H1 (cell line): ENCODE results near the gene WNT7A. TPM values are rescaled to one million over a fixed set of nuclear protein-coding genes. Genes with fewer than 3 reads are reported as not detected.

Experiments
- CTCF ChIA-PET: fragments of 300-600 bp; sonication (Branson Sonifier 250); formaldehyde crosslinking; loops from one replicate; lab custom pipeline; 2021; ENCODE audit not compliant: partially characterized antibody; lab: Charles Lee
- POLR2A ChIA-PET: fragments of 300-600 bp; sonication (Branson Sonifier 250); formaldehyde crosslinking; loops from one replicate; lab custom pipeline; 2021; ENCODE audit warnings: inconsistent platforms; ENCODE audit not compliant: partially characterized antibody; lab: Charles Lee
- DNase-seq, 2 experiments: peaks; one replicate each; pipeline versions ENCODE4 v3.0.0 to v3.0.0-alpha.2; 2010 to 2022; ENCODE audit warnings: low spot score in 2 of 2, low read depth in 1 of 2, mixed read lengths in 1 of 2
- FAIRE-seq: peaks from 2 replicates; lab custom pipeline; 2011; peaks lifted over from hg19 to GRCh38; lab: Jason Lieb, UNC
- H2AFZ ChIP-seq: 2 replicates; pipeline ENCODE4 v1.8.1; 2012; ENCODE audit warnings: low read length, inconsistent platforms
- H2AK5ac ChIP-seq: 2 replicates; pipeline ENCODE4 v1.6.1; 2013; ENCODE audit warnings: low read depth, low read length
- H2BK120ac ChIP-seq: replicated peaks from 2 replicates; pipeline ENCODE3; 2013; ENCODE audit warnings: low read depth, low read length, inconsistent platforms
- H2BK12ac ChIP-seq: 2 replicates; pipeline ENCODE4 v1.6.1; 2013; ENCODE audit warnings: low read depth, low read length
- H2BK15ac ChIP-seq: 2 replicates; pipeline ENCODE4 v1.6.1; 2013; ENCODE audit warnings: low read length
- H2BK20ac ChIP-seq: 2 replicates; pipeline ENCODE4 v1.6.1; 2013; ENCODE audit warnings: low read length
- H2BK5ac ChIP-seq: 2 replicates; pipeline ENCODE4 v1.6.1; 2013; ENCODE audit warnings: low read depth, low read length
- H3K14ac ChIP-seq: 2 replicates; pipeline ENCODE4 v1.6.1; 2013; ENCODE audit warnings: inconsistent platforms; ENCODE audit not compliant: insufficient read length
- H3K18ac ChIP-seq: 2 replicates; pipeline ENCODE4 v1.6.1; 2013; ENCODE audit warnings: low read length; ENCODE audit errors: extremely low read depth
- H3K23ac ChIP-seq: 2 replicates; pipeline ENCODE4 v1.6.1; 2013; ENCODE audit warnings: inconsistent platforms; ENCODE audit not compliant: insufficient read length
- H3K23me2 ChIP-seq: 2 replicates; pipeline ENCODE4 v1.6.1; 2013; ENCODE audit warnings: low read depth, low read length
- H3K27ac ChIP-seq: 2 replicates; pipeline ENCODE4 v1.6.1; 2011; ENCODE audit warnings: low read depth, low read length, inconsistent platforms
- H3K27me3 ChIP-seq, 4 experiments: replicated peaks in 1 of 4; 1 replicate in 1 of 4; 2 replicates in 3 of 4; pipeline versions ENCODE4 v1.6.1 to v1.8.1; 2011 to 2013; ENCODE audit warnings: low read length in 3 of 4, mild to moderate bottlenecking in 3 of 4, inconsistent platforms in 2 of 4, mixed read lengths in 2 of 4, moderate library complexity in 1 of 4; ENCODE audit not compliant: control insufficient read depth in 3 of 4, insufficient read depth in 3 of 4; ENCODE audit errors: extremely low read depth in 1 of 4
- H3K36me3 ChIP-seq, 4 experiments: 2 replicates each; pipeline versions ENCODE4 v1.6.1 to v1.8.1; 2011 to 2013; ENCODE audit warnings: mild to moderate bottlenecking in 4 of 4, low read length in 3 of 4, moderate library complexity in 2 of 4, control low read depth in 1 of 4, inconsistent platforms in 1 of 4; ENCODE audit not compliant: insufficient read depth in 4 of 4, control insufficient read depth in 2 of 4
- H3K4ac ChIP-seq: replicated peaks from 2 replicates; pipeline ENCODE3; 2013; ENCODE audit warnings: low read length, low read depth, mixed read lengths, inconsistent platforms; ENCODE audit not compliant: insufficient read length
- H3K4me1 ChIP-seq, 4 experiments: replicated peaks in 1 of 4; 1 replicate in 1 of 4; 2 replicates in 3 of 4; pipeline versions ENCODE4 v1.6.1 to v1.8.1; 2011 to 2013; ENCODE audit warnings: low read length in 3 of 4, inconsistent platforms in 2 of 4, mixed read lengths in 1 of 4; ENCODE audit not compliant: insufficient read depth in 4 of 4, control insufficient read depth in 3 of 4
- H3K4me2 ChIP-seq, 2 experiments: 2 replicates each; pipeline versions ENCODE4 v1.6.1 to v1.8.1; 2011 to 2013; ENCODE audit warnings: low read depth in 2 of 2, low read length in 2 of 2, control low read depth in 1 of 2, inconsistent platforms in 1 of 2, mild to moderate bottlenecking in 1 of 2; ENCODE audit not compliant: insufficient read depth in 1 of 2
- H3K4me3 ChIP-seq, 4 experiments: fragments of 200-600, 300-600 bp in 1 of 4; sonication (generic), shearing (Covaris generic), sonication (Bioruptor Twin) in 1 of 4; 2 replicates each; pipeline versions ENCODE4 v1.5.1 to v1.8.1; 2011 to 2016; ENCODE audit warnings: low read length in 4 of 4, low read depth in 3 of 4, control low read depth in 2 of 4, inconsistent platforms in 2 of 4, mild to moderate bottlenecking in 2 of 4, mixed read lengths in 1 of 4, moderate library complexity in 1 of 4; ENCODE audit not compliant: insufficient read depth in 2 of 4; ENCODE audit errors: extremely low read depth in 1 of 4
- H3K56ac ChIP-seq: replicated peaks from 2 replicates; pipeline ENCODE3; 2013; ENCODE audit warnings: low read depth, mild to moderate bottlenecking, mixed read lengths, low read length, inconsistent platforms; ENCODE audit not compliant: insufficient read length
- H3K79me1 ChIP-seq: 2 replicates; pipeline ENCODE4 v1.6.1; 2013; ENCODE audit warnings: low read depth, low read length, control low read depth
- H3K79me2 ChIP-seq, 2 experiments: 2 replicates each; pipeline versions ENCODE4 v1.6.1 to v1.8.1; 2012 to 2013; ENCODE audit warnings: low read length in 2 of 2, mild to moderate bottlenecking in 2 of 2, inconsistent platforms in 1 of 2; ENCODE audit not compliant: insufficient read depth in 2 of 2, control insufficient read depth in 1 of 2
- H3K9ac ChIP-seq, 4 experiments: replicated peaks in 1 of 4; 1 replicate in 1 of 4; 2 replicates in 3 of 4; pipeline versions ENCODE4 v1.6.1 to v1.8.1; 2011 to 2013; ENCODE audit warnings: low read depth in 3 of 4, low read length in 3 of 4, control low read depth in 2 of 4, mild to moderate bottlenecking in 2 of 4, moderate library complexity in 2 of 4, inconsistent platforms in 1 of 4; ENCODE audit errors: extremely low read depth in 1 of 4
- H3K9me3 ChIP-seq, 2 experiments: 2 replicates each; pipeline versions ENCODE4 v1.6.1 to v1.8.1; 2012 to 2013; ENCODE audit warnings: mild to moderate bottlenecking in 2 of 2, moderate library complexity in 2 of 2, control low read depth in 1 of 2, inconsistent platforms in 1 of 2, low read depth in 1 of 2, low read length in 1 of 2, mixed read lengths in 1 of 2; ENCODE audit not compliant: insufficient read depth in 2 of 2
- H4K20me1 ChIP-seq, 2 experiments: replicated peaks in 1 of 2; 2 replicates each; pipeline versions ENCODE3 to v1.8.1; 2011 to 2013; ENCODE audit warnings: inconsistent platforms in 2 of 2, low read length in 2 of 2, mild to moderate bottlenecking in 1 of 2; ENCODE audit not compliant: insufficient read depth in 2 of 2, control insufficient read depth in 1 of 2
- H4K5ac ChIP-seq: 2 replicates; pipeline ENCODE4 v1.6.1; 2013; ENCODE audit warnings: low read length, low read depth, mixed read lengths, inconsistent platforms; ENCODE audit not compliant: insufficient read length
- H4K8ac ChIP-seq: 2 replicates; pipeline ENCODE4 v1.8.0; 2013; ENCODE audit warnings: mild to moderate bottlenecking, moderate library complexity, low read length, inconsistent platforms; ENCODE audit not compliant: insufficient read depth; ENCODE audit errors: extremely low read depth
- H4K91ac ChIP-seq: replicated peaks from 2 replicates; pipeline ENCODE3; 2013; ENCODE audit warnings: low read length, mixed read lengths, inconsistent platforms; ENCODE audit not compliant: insufficient read length
- BACH1 ChIP-seq: IDR thresholded peaks from 2 replicates; pipeline ENCODE4 v1.6.1; 2012; ENCODE audit warnings: low read length, improper control_type of control experiment
- BCL11A ChIP-seq, 2 experiments: IDR thresholded peaks; one replicate each; pipeline ENCODE4 v1.6.1; 2011; ENCODE audit warnings: low read depth in 2 of 2, low read length in 2 of 2, mild to moderate bottlenecking in 2 of 2
- BRCA1 ChIP-seq: IDR thresholded peaks from 2 replicates; pipeline ENCODE4 v1.6.1; 2012; ENCODE audit warnings: low read depth, low read length, improper control_type of control experiment
- CBX8 ChIP-seq: fragments of 300-800, 300-1000 bp; sonication (generic); IDR thresholded peaks from 2 replicates; pipeline ENCODE4 v1.7.1; 2016; ENCODE audit warnings: low read depth, low read length, borderline replicate concordance
- CTCF ChIP-seq, 3 experiments: IDR thresholded peaks; 1 replicate in 2 of 3; 2 replicates in 1 of 3; pipeline versions ENCODE4 v1.5.1 to v1.6.1; 2011; ENCODE audit warnings: low read length in 3 of 3, mild to moderate bottlenecking in 3 of 3, inconsistent platforms in 2 of 3, low read depth in 1 of 3, moderate library complexity in 1 of 3; ENCODE audit not compliant: insufficient read depth in 1 of 3; ENCODE audit errors: control extremely low read depth in 1 of 3
- EZH2 ChIP-seq: fragments of 200-600 bp; sonication (generic); IDR thresholded peaks from 2 replicates; pipeline ENCODE4 v1.7.1; 2012; ENCODE audit warnings: low read depth, mild to moderate bottlenecking, moderate library complexity, low read length, inconsistent platforms; ENCODE audit not compliant: severe bottlenecking
- MAFK ChIP-seq: IDR thresholded peaks from 2 replicates; pipeline ENCODE4 v1.6.1; 2012; ENCODE audit warnings: low read depth, mild to moderate bottlenecking, improper control_type of control experiment, low read length
- NRF1 ChIP-seq: IDR thresholded peaks from 2 replicates; pipeline ENCODE4 v1.6.1; 2011; ENCODE audit warnings: mild to moderate bottlenecking, low read depth, low read length, improper control_type of control experiment
- WGBS, 2 experiments: shearing (Covaris generic) in 1 of 2; methylation state at CpG; one replicate each; pipeline versions ENCODE4 v1.1.6 to v1.1.7; 2013 to 2015; ENCODE audit warnings: low lambda C conversion rate in 2 of 2, mixed read lengths in 2 of 2, inconsistent platforms in 1 of 2, low coverage in 1 of 2, missing lambda C conversion rate in 1 of 2; ENCODE audit not compliant: insufficient replicate concordance in 2 of 2, insufficient coverage in 1 of 2, insufficient read length in 1 of 2; ENCODE audit errors: extremely low coverage in 1 of 2, missing lambda C conversion rate in 1 of 2; 5-methylcytosine and 5-hydroxymethylcytosine counted together
- polyA plus RNA-seq, 7 experiments: library from polyadenylated mRNA; depleted of rRNA in 3 of 7; stranded (reverse) in 5 of 7; unstranded in 2 of 7; fragments of >200 nt in 5 of 7; fragments of 200-250 nt in 2 of 7; gene quantifications; 1 replicate in 5 of 7; 2 replicates in 1 of 7; 4 replicates in 1 of 7; pipeline versions ENCODE4 v1.2.1 to v1.2.3, GENCODE V29; 2011 to 2013; ENCODE audit warnings: missing spikeins in 2 of 7, mixed read lengths in 2 of 7
- total RNA-seq: library from RNA; stranded (reverse); fragmentation: NEBNext Ultra II Directional; extraction: Animal tissue kit (Norgen Biotek cat#: 25700); gene quantifications from 2 replicates; pipeline ENCODE4 v1.2.1, GENCODE V29; 2021

Gene WNT7A
- total and polyA plus RNA-seq, 2 of the 8 experiments (the other 6 are each of a cell fraction or from before 2014, with no cell fraction given) = 0.02 TPM; not detected in 1

GRCh38 chr3:13880811-13881156 is 913 bp upstream of the WNT7A start:
- Histone ChIP-seq H3K14ac (no peak overlapping the region), H3K4me3 (peak overlapping the region; percentile 44 to 65 (median 51)), H4K91ac (no peak overlapping the region), H4K20me1 (peaks cover 3 to 4% of the 10 kb centered on the region in 2 experiments), H2BK5ac (no peak overlapping the region), H3K4me1 (peaks cover 0 to 15% (median 5%) of the 10 kb centered on the region in 4 experiments; a peak in 6 of 7 replicates), H3K18ac (no peak overlapping the region), H2BK20ac (no peak overlapping the region), H4K5ac (no peak overlapping the region), H3K79me2 (no peaks in the 10 kb centered on the region), H3K9ac (no peak overlapping the region), H2BK120ac (no peak overlapping the region), H3K27ac (no peak overlapping the region), H2BK15ac (peak overlapping the region; percentile 9; the same call in 1 of the 2 replicates), H2AK5ac (no peak overlapping the region), H2BK12ac (no peak overlapping the region), H3K4ac (no peak overlapping the region), H2AFZ (no peak overlapping the region), H3K9me3 (no peaks in the 10 kb centered on the region), H3K23ac (no peak overlapping the region), H3K36me3 (no peaks in the 10 kb centered on the region), H3K79me1 (no peaks in the 10 kb centered on the region), H3K56ac (no peak overlapping the region), H3K4me2 (peak overlapping the region; percentile 85 to 87), H4K8ac (no peak overlapping the region), H3K23me2 (peaks cover 19% of the 10 kb centered on the region; the same call in 1 of the 2 replicates), H3K27me3 (peaks cover 54 to 80% (median 64%) of the 10 kb centered on the region in 4 experiments)
- FAIRE-seq (no peak), DNase-seq (no peak)
- 15% methylated on average over 15 of the region's 15 CpGs; no CpG with 5 or more reads in 1 of the 2 experiments for WGBS, 2 experiments
- no peak for TF ChIP-seq BACH1
- TF ChIP-seq EZH2 = peak; percentile 6
- TF ChIP-seq BCL11A (IDR thresholded peaks at IDR 0.05; ENCODE audit: low read depth in 2 of 2, low read length in 2 of 2) = no peak
- no peak for TF ChIP-seq CTCF (IDR thresholded peaks at IDR 0.05; ENCODE audit: control extremely low read depth in 1 of 3, insufficient read depth in 1 of 3, low read depth in 1 of 3, low read length in 3 of 3)
- no peak for TF ChIP-seq CBX8
- no peak for TF ChIP-seq BRCA1
- TF ChIP-seq MAFK = no peak
- peak; percentile 29; the same call in 1 of the 2 replicates for TF ChIP-seq NRF1
- ChIA-PET CTCF (interaction anchor here (0.5 to 19.2 kb wide), 68 partner anchors 8 to 515 kb away, joined by 3 to 765 read pairs (median 4); no protein-coding TSS in a partner anchor), POLR2A (no interaction called here)
